Tibial nerve (tissue), 4 donors: Measurements from ENCODE around the gene GLE1. TPM values are rescaled to one million over a fixed set of nuclear protein-coding genes. Genes with fewer than 3 reads are reported as not detected.
"Not testable (repeated sequence)": the region's sequence is repeated elsewhere in the genome, so short reads cannot be mapped to it uniquely, and the experiment has no call there.

Experiments used
- DNase-seq, 2 donors: peaks; one replicate each; pipeline ENCODE4 v3.0.0-alpha.2; 2019; ENCODE audit warnings: low spot score in 2 of 2
- H3K27ac ChIP-seq, 4 donors: fragments of 200-600 bp; sonication (generic) in 3 of 4; one replicate each; pipeline ENCODE4 v1.5.1; 2017 to 2019; ENCODE audit warnings: mild to moderate bottlenecking in 1 of 4
- H3K27me3 ChIP-seq, 2 donors: fragments of 200-600 bp; sonication (generic) in 1 of 2; one replicate each; pipeline versions ENCODE4 v1.5.1 to v1.6.0; 2017 to 2019
- H3K36me3 ChIP-seq, 3 donors: fragments of 200-600 bp; sonication (generic); one replicate each; pipeline ENCODE4 v1.5.1; 2018 to 2019
- H3K4me1 ChIP-seq, 4 donors: fragments of 200-600 bp; sonication (generic) in 3 of 4; one replicate each; pipeline ENCODE4 v1.5.1; 2017 to 2019
- H3K4me3 ChIP-seq, 4 donors: fragments of 200-600 bp; sonication (generic) in 3 of 4; one replicate each; pipeline ENCODE4 v1.5.1; 2017 to 2019; ENCODE audit warnings: mild to moderate bottlenecking in 1 of 4, moderate library complexity in 1 of 4
- H3K9me3 ChIP-seq, 4 donors: fragments of 200-600 bp; sonication (generic) in 3 of 4; one replicate each; pipeline ENCODE4 v1.5.1; 2017 to 2019
- EP300 ChIP-seq, 2 donors: sonication (generic); formaldehyde crosslinking; IDR thresholded peaks; one replicate each; pipeline ENCODE4 v1.6.1; 2017; ENCODE audit warnings: antibody characterized with exemption in 2 of 2, mild to moderate bottlenecking in 1 of 2
- POLR2A ChIP-seq, 2 donors: fragments of 450-650 bp; IDR thresholded peaks; one replicate each; pipeline ENCODE4 v1.6.1; 2017; ENCODE audit warnings: antibody characterized with exemption in 2 of 2, mild to moderate bottlenecking in 2 of 2, moderate library complexity in 2 of 2
- WGBS, 2 donors: methylation state at CpG; one replicate each; pipeline ENCODE4 v1.1.5; 2018; 5-methylcytosine and 5-hydroxymethylcytosine counted together
- total RNA-seq, 4 donors: library from RNA; depleted of rRNA; stranded (reverse); fragments of >200 nt; gene quantifications; one replicate each; pipeline ENCODE4 v1.1.0, GENCODE V29; 2016
- TF ChIP-seq, protein P1 (sequence below), 5 experiments: fragments of 200-600 bp in 3 of 5; fragments of 450-650 bp in 2 of 5; sonication (generic) in 3 of 5; IDR thresholded peaks; one replicate each; pipeline ENCODE4 v1.5.1; 2016 to 2019; ENCODE audit warnings: antibody characterized with exemption in 5 of 5, mild to moderate bottlenecking in 3 of 5, moderate library complexity in 2 of 5

GLE1 gene
- total RNA-seq, 4 donors from 2014 or later = 24.5 to 30.4 (median 28.8) TPM

- peaks cover 0 to 27% (median 5%) of the 10 kb centered on the region in 4 donors for H3K4me1 ChIP-seq
- H3K27me3 ChIP-seq = no peaks in the 10 kb centered on the region
- no peak for DNase-seq
- no peaks in the 10 kb centered on the region for H3K9me3 ChIP-seq
- H3K27ac ChIP-seq = peak overlapping the region in 3 of 4 donors; percentile 77 to 91 (median 90)
- H3K4me3 ChIP-seq = peak overlapping the region; percentile 65 to 99 (median 91)
- H3K36me3 ChIP-seq = peaks cover 0 to 20% (median 0%) of the 10 kb centered on the region in 3 donors
- TF ChIP-seq EP300 (IDR thresholded peaks at IDR 0.05) (no peak), POLR2A (IDR thresholded peaks at IDR 0.05) (no peak)
- TF ChIP-seq, protein P1, sequence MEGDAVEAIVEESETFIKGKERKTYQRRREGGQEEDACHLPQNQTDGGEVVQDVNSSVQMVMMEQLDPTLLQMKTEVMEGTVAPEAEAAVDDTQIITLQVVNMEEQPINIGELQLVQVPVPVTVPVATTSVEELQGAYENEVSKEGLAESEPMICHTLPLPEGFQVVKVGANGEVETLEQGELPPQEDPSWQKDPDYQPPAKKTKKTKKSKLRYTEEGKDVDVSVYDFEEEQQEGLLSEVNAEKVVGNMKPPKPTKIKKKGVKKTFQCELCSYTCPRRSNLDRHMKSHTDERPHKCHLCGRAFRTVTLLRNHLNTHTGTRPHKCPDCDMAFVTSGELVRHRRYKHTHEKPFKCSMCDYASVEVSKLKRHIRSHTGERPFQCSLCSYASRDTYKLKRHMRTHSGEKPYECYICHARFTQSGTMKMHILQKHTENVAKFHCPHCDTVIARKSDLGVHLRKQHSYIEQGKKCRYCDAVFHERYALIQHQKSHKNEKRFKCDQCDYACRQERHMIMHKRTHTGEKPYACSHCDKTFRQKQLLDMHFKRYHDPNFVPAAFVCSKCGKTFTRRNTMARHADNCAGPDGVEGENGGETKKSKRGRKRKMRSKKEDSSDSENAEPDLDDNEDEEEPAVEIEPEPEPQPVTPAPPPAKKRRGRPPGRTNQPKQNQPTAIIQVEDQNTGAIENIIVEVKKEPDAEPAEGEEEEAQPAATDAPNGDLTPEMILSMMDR (IDR thresholded peaks at IDR 0.05) = no peak
- WGBS, 2 donors = 9 to 16% methylated on average over 11 of the region's 11 CpGs
These were observed 649 bp upstream of the GLE1 start for GRCh38 chr9:128503870-128504269.

DNA sequence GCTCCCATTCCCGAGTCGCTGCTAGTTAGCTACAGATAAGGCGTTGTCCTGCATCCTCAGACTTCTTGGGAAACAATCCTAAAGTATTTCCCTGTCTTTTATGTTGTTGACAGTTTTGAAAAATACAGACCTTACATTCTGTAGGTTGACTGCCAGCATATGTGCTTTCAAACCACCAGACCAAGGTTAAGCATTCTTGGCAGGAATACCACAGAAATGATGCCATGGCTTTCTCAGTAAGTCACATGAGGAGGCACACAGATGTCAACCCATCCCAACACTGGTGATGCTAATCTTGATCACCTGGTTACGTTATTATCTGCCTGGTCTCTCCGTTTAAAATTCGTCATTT lies 871 bp downstream of the GLE1 start:
- TF ChIP-seq EP300 (IDR thresholded peaks at IDR 0.05) (no peak), POLR2A (IDR thresholded peaks at IDR 0.05) (no peak)
- TF ChIP-seq, protein P1 (IDR thresholded peaks at IDR 0.05) = no peak
- peaks cover 0 to 27% (median 5%) of the 10 kb centered on the region in 4 donors for H3K4me1 ChIP-seq
- no peaks in the 10 kb centered on the region for H3K9me3 ChIP-seq
- no peak for DNase-seq
- H3K27me3 ChIP-seq = no peaks in the 10 kb centered on the region
- 33 to 38% methylated on average over 6 of the region's 6 CpGs for WGBS, 2 donors
- peaks cover 0 to 20% (median 9%) of the 10 kb centered on the region in 3 donors for H3K36me3 ChIP-seq
- H3K27ac ChIP-seq = peak overlapping the region in 1 of 4 donors; percentile 91
- peak overlapping the region; percentile 65 to 99 (median 91) for H3K4me3 ChIP-seq

DNA sequence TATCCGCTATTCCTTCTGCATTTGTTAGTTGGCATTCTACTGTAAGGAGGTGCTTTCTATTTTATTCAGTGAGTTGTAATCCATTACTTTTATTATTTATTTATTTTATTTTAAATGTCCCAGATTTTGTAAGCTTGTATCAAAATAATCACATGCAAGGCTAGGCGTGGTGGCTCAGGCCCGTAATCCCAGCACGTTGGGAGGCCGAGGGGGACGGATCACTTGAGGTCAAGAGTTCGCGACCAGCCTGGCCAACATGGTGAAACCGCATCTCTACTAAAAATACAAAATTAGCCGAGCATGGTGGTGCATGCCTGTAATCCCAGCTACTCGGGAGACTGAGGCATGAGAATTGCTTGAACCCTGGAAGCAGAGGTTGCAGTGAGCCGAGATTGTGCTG lies 1.4 kb downstream of the GLE1 start:
- DNase-seq, H3K9me3 ChIP-seq, H3K27me3 ChIP-seq, H3K27ac ChIP-seq: not testable (repeated sequence)
- Histone ChIP-seq H3K4me3 (peak overlapping the region in 1 of 4 donors; percentile 96), H3K4me1 (peaks cover 0 to 27% (median 5%) of the 10 kb centered on the region in 4 donors), H3K36me3 (peaks cover 0 to 26% (median 11%) of the 10 kb centered on the region in 3 donors)
- 78 to 86% methylated on average over 12 of the region's 12 CpGs for WGBS, 2 donors

DNA sequence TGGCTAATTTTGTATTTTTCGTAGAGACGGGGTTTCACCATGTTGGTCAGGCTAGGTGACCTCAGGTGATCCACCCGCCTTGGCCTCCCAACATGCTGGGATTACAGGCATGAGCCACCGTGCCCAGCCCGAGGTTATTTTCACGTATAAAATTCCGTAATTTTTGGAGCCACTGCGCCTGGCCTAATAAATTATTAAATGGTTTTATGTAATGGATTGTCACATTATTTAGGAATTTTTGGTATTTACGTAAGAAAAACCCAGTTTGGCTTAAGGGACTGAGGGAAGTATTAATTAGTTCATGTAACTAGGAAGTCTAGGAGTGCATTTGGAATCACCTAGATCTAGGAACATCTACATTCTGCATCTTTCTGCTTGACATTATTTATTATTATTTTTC lies 8.3 kb downstream of the GLE1 start:
- Histone ChIP-seq H3K4me1 (no peaks in the 10 kb centered on the region), H3K4me3 (no peak overlapping the region), H3K36me3 (peaks cover 0 to 90% (median 26%) of the 10 kb centered on the region in 3 donors), H3K27me3 (no peaks in the 10 kb centered on the region), H3K9me3 (no peaks in the 10 kb centered on the region), H3K27ac (no peak overlapping the region)
- TF ChIP-seq, protein P1 (IDR thresholded peaks at IDR 0.05) = no peak
- TF ChIP-seq POLR2A (IDR thresholded peaks at IDR 0.05) (no peak), EP300 (IDR thresholded peaks at IDR 0.05) (no peak)
- 96% methylated on average over 9 of the region's 9 CpGs for WGBS, 2 donors
- no peak for DNase-seq

- Histone ChIP-seq H3K4me1 (peaks cover 0 to 8% (median 0%) of the 10 kb centered on the region in 4 donors), H3K27ac (no peak overlapping the region), H3K9me3 (no peaks in the 10 kb centered on the region), H3K4me3 (no peak overlapping the region), H3K36me3 (peaks cover 5 to 95% (median 27%) of the 10 kb centered on the region in 3 donors), H3K27me3 (no peaks in the 10 kb centered on the region)
- 95% methylated on average over 6 of the region's 6 CpGs for WGBS, 2 donors
- no peak for TF ChIP-seq EP300 (IDR thresholded peaks at IDR 0.05)
- TF ChIP-seq POLR2A (IDR thresholded peaks at IDR 0.05) = no peak
- TF ChIP-seq, protein P1 (IDR thresholded peaks at IDR 0.05) = no peak
- DNase-seq = no peak
These were observed 17.4 kb downstream of the GLE1 start for GRCh38 chr9:128521956-128522355.
